HG03457 (cell line): ENCODE measurements around the gene ACSF3.

Source experiments
- ATAC-seq: cut with Tn5 transposase; IDR thresholded peaks from one replicate; pipeline ENCODE4 v1.9.1; 2021; ENCODE audit warnings: moderate number of reproducible peaks; ENCODE audit not compliant: unreplicated experiment

ACSF3 gene

GRCh38 chr16:89093602-89094251 is at the start of gene ACSF3:
TSS of gene ACSF3 (plus strand) at chr16:89093852. CDS start at chr16:89100682, 6,830 bp downstream.
- no peak for ATAC-seq

- no peak for ATAC-seq
Observed at GRCh38 chr16:89044418-89045180, 49.1 kb upstream of the ACSF3 start.

GRCh38 chr16:89045181-89045815 is 48.4 kb upstream of the ACSF3 start:
- ATAC-seq, result no peak

- no peak for ATAC-seq
Observed at GRCh38 chr16:89045881-89046280, 47.8 kb upstream of the ACSF3 start.

GRCh38 chr16:89046491-89046890 is 47.2 kb upstream of the ACSF3 start:
- ATAC-seq, result no peak

GRCh38 chr16:89047331-89048089 is 46.1 kb upstream of the ACSF3 start:
- no peak for ATAC-seq

- no peak for ATAC-seq
Observed at GRCh38 chr16:89048090-89048725, 45.4 kb upstream of the ACSF3 start.

GRCh38 chr16:89048871-89049422 is 44.7 kb upstream of the ACSF3 start:
- ATAC-seq, result no peak

- no peak for ATAC-seq
Observed at GRCh38 chr16:89049484-89050118, 44.1 kb upstream of the ACSF3 start.

GRCh38 chr16:89050119-89050867 is 43.4 kb upstream of the ACSF3 start:
- no peak for ATAC-seq

- ATAC-seq, result no peak
Observed at GRCh38 chr16:89050868-89051311, 42.8 kb upstream of the ACSF3 start.

- no peak for ATAC-seq
Observed at GRCh38 chr16:89051521-89052166, 42.0 kb upstream of the ACSF3 start.

- ATAC-seq, result no peak
Observed at GRCh38 chr16:89052191-89052889, 41.3 kb upstream of the ACSF3 start.

- no peak for ATAC-seq
Observed at GRCh38 chr16:89052890-89053724, 40.5 kb upstream of the ACSF3 start.

- no peak for ATAC-seq
Observed at GRCh38 chr16:89053725-89054029, 40.0 kb upstream of the ACSF3 start.

- ATAC-seq, result no peak
Observed at GRCh38 chr16:89054261-89054661, 39.4 kb upstream of the ACSF3 start.

- no peak for ATAC-seq
Observed at GRCh38 chr16:89054714-89055113, 38.9 kb upstream of the ACSF3 start.
